Nephron (organoid): ENCODE data around the gene SAMD11.

Source experiments
- H3K27ac Mint-ChIP-seq, 3 experiments: 2 replicates each; pipeline ENCODE4 v1.8.0; 2020; ENCODE audit warnings: mixed read lengths in 3 of 3, mild to moderate bottlenecking in 2 of 3, moderate library complexity in 1 of 3
- H3K27me3 Mint-ChIP-seq: 2 replicates; pipeline ENCODE4 v1.8.0; 2021; ENCODE audit warnings: low read depth, mild to moderate bottlenecking, moderate library complexity, mixed read lengths
- H3K36me3 Mint-ChIP-seq: 2 replicates; pipeline ENCODE4 v1.8.0; 2020; ENCODE audit warnings: low read depth, mixed read lengths
- H3K4me1 Mint-ChIP-seq: 2 replicates; pipeline ENCODE4 v1.8.0; 2020; ENCODE audit warnings: mixed read lengths
- H3K4me3 Mint-ChIP-seq, 3 experiments: 2 replicates each; pipeline ENCODE4 v1.8.0; 2020; ENCODE audit warnings: mild to moderate bottlenecking in 3 of 3, mixed read lengths in 3 of 3, moderate library complexity in 2 of 3
- H3K9me3 Mint-ChIP-seq: 2 replicates; pipeline ENCODE4 v1.8.0; 2020; ENCODE audit warnings: mixed read lengths
- CTCF ChIP-seq, 3 experiments: fragments of 200-600 bp; sonication (generic); IDR thresholded peaks; one replicate each; pipeline ENCODE4 v1.5.0; 2021; ENCODE audit warnings: antibody characterized with exemption in 3 of 3; ENCODE audit not compliant: unreplicated experiment in 3 of 3

The SAMD11 gene

GRCh38 chr1:905071-905749, 18.5 kb upstream of the SAMD11 start:
- H3K4me3 Mint-ChIP-seq: peak overlapping the region; percentile 83 to 90 (median 89)
- no peak for TF ChIP-seq CTCF (IDR thresholded peaks at IDR 0.05; ENCODE audit: unreplicated experiment in 3 of 3)
- peaks cover 5% of the 10 kb centered on the region for H3K36me3 Mint-ChIP-seq
- no peaks in the 10 kb centered on the region for H3K9me3 Mint-ChIP-seq
- peak overlapping the region; percentile 73 to 90 (median 79) for H3K27ac Mint-ChIP-seq
- H3K4me1 Mint-ChIP-seq: peaks cover 24% of the 10 kb centered on the region
- peaks cover 48% of the 10 kb centered on the region for H3K27me3 Mint-ChIP-seq

GRCh38 chr1:905811-906599, 17.7 kb upstream of the SAMD11 start:
- Mint-ChIP-seq H3K27me3 (peaks cover 40% of the 10 kb centered on the region), H3K27ac (peak overlapping the region; percentile 73 to 90 (median 79)), H3K4me3 (peak overlapping the region; percentile 83 to 90 (median 89)), H3K4me1 (peaks cover 29% of the 10 kb centered on the region), H3K9me3 (no peaks in the 10 kb centered on the region), H3K36me3 (peaks cover 5% of the 10 kb centered on the region)
- no peak for TF ChIP-seq CTCF (IDR thresholded peaks at IDR 0.05; ENCODE audit: unreplicated experiment in 3 of 3)

- Mint-ChIP-seq H3K36me3 (peaks cover 5% of the 10 kb centered on the region), H3K27me3 (peaks cover 39% of the 10 kb centered on the region), H3K4me1 (peaks cover 37% of the 10 kb centered on the region), H3K4me3 (peak overlapping the region; percentile 76 to 78 (median 77)), H3K9me3 (no peaks in the 10 kb centered on the region), H3K27ac (peak overlapping the region; percentile 15 to 49 (median 33))
- no peak for TF ChIP-seq CTCF (IDR thresholded peaks at IDR 0.05; ENCODE audit: unreplicated experiment in 3 of 3)
Observed at GRCh38 chr1:906600-907420, 16.9 kb upstream of the SAMD11 start.

- peak overlapping the region; percentile 22 to 44 (median 27) for H3K4me3 Mint-ChIP-seq
- no peak for TF ChIP-seq CTCF (IDR thresholded peaks at IDR 0.05; ENCODE audit: unreplicated experiment in 3 of 3)
- no peak overlapping the region for H3K27ac Mint-ChIP-seq
- H3K36me3 Mint-ChIP-seq: peaks cover 5% of the 10 kb centered on the region
- no peaks in the 10 kb centered on the region for H3K9me3 Mint-ChIP-seq
- H3K4me1 Mint-ChIP-seq: peaks cover 47% of the 10 kb centered on the region
- peaks cover 41% of the 10 kb centered on the region for H3K27me3 Mint-ChIP-seq
Observed at GRCh38 chr1:907611-908451, 15.9 kb upstream of the SAMD11 start.

- Mint-ChIP-seq H3K36me3 (peaks cover 5% of the 10 kb centered on the region), H3K27me3 (peaks cover 40% of the 10 kb centered on the region), H3K4me1 (peaks cover 48% of the 10 kb centered on the region), H3K27ac (no peak overlapping the region), H3K9me3 (no peaks in the 10 kb centered on the region), H3K4me3 (no peak overlapping the region)
- no peak for TF ChIP-seq CTCF (IDR thresholded peaks at IDR 0.05; ENCODE audit: unreplicated experiment in 3 of 3)
Observed at GRCh38 chr1:908661-909060, 15.1 kb upstream of the SAMD11 start.
